Type B pancreatic cell (in vitro differentiated cells): ENCODE data around the gene MRPL23. TPM values are rescaled to one million over a fixed set of nuclear protein-coding genes. Genes with fewer than 3 reads are reported as not detected.

Experiments used
- DNase-seq: peaks from one replicate; pipeline ENCODE4 v3.0.0; 2021; ENCODE audit warnings: mixed read lengths; ENCODE audit not compliant: unreplicated experiment; ENCODE audit errors: extremely low spot score
- H3K27ac Mint-ChIP-seq: 2 replicates; pipeline ENCODE4 v1.8.0; 2021; ENCODE audit warnings: mild to moderate bottlenecking, mixed read lengths
- H3K27me3 Mint-ChIP-seq: 2 replicates; pipeline ENCODE4 v1.8.0; 2021; ENCODE audit warnings: mixed read lengths
- H3K36me3 Mint-ChIP-seq: 2 replicates; pipeline ENCODE4 v1.8.0; 2021; ENCODE audit warnings: mixed read lengths
- H3K4me1 Mint-ChIP-seq: one replicate; pipeline ENCODE4 v1.8.0; 2021; ENCODE audit warnings: mixed read lengths; ENCODE audit not compliant: unreplicated experiment
- H3K4me3 Mint-ChIP-seq: 2 replicates; pipeline ENCODE4 v1.8.0; 2021; ENCODE audit warnings: mild to moderate bottlenecking, mixed read lengths
- H3K9me3 Mint-ChIP-seq: 2 replicates; pipeline ENCODE4 v1.8.0; 2021; ENCODE audit warnings: mixed read lengths
- total RNA-seq: library from RNA; stranded (reverse); gene quantifications from 2 replicates; pipeline ENCODE4 v1.2.1, GENCODE V29; 2021; ENCODE audit warnings: low replicate concordance
- TF ChIP-seq, protein P1 (sequence below): fragments of 200-600 bp; sonication (generic); conservative IDR thresholded peaks from 2 replicates; pipeline ENCODE4 v1.5.0; 2021; ENCODE audit warnings: antibody characterized with exemption, mild to moderate bottlenecking

MRPL23 gene
- total RNA-seq, 1 donor from 2014 or later, result 46.1 TPM

DNA sequence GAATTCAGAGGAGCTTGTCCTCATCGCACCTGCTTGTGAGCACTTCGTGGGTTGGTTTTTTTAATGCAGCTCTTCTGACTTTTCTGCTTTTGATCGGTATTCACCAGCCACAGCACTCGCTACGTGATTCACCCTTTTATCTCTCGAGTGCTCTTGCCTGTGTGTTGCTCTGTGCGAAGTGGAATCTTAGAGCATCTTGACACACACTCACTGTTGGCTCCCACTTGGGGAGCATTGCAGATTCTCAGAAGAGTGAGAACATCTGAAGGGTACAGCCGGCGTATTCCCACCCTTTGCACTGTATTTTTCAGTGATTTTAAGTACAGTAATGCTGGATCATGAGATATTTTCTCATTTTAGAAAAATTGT lies 16.7 kb upstream of the MRPL23 start:
- H3K4me3 Mint-ChIP-seq, result no peak overlapping the region
- no peaks in the 10 kb centered on the region for H3K27me3 Mint-ChIP-seq
- H3K9me3 Mint-ChIP-seq, result no peaks in the 10 kb centered on the region
- no peak for DNase-seq
- peaks cover 22% of the 10 kb centered on the region for H3K4me1 Mint-ChIP-seq
- TF ChIP-seq, protein P1, sequence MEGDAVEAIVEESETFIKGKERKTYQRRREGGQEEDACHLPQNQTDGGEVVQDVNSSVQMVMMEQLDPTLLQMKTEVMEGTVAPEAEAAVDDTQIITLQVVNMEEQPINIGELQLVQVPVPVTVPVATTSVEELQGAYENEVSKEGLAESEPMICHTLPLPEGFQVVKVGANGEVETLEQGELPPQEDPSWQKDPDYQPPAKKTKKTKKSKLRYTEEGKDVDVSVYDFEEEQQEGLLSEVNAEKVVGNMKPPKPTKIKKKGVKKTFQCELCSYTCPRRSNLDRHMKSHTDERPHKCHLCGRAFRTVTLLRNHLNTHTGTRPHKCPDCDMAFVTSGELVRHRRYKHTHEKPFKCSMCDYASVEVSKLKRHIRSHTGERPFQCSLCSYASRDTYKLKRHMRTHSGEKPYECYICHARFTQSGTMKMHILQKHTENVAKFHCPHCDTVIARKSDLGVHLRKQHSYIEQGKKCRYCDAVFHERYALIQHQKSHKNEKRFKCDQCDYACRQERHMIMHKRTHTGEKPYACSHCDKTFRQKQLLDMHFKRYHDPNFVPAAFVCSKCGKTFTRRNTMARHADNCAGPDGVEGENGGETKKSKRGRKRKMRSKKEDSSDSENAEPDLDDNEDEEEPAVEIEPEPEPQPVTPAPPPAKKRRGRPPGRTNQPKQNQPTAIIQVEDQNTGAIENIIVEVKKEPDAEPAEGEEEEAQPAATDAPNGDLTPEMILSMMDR, result no peak
- peak overlapping the region; percentile 33 for H3K27ac Mint-ChIP-seq
- H3K36me3 Mint-ChIP-seq, result peaks cover 4% of the 10 kb centered on the region

DNA sequence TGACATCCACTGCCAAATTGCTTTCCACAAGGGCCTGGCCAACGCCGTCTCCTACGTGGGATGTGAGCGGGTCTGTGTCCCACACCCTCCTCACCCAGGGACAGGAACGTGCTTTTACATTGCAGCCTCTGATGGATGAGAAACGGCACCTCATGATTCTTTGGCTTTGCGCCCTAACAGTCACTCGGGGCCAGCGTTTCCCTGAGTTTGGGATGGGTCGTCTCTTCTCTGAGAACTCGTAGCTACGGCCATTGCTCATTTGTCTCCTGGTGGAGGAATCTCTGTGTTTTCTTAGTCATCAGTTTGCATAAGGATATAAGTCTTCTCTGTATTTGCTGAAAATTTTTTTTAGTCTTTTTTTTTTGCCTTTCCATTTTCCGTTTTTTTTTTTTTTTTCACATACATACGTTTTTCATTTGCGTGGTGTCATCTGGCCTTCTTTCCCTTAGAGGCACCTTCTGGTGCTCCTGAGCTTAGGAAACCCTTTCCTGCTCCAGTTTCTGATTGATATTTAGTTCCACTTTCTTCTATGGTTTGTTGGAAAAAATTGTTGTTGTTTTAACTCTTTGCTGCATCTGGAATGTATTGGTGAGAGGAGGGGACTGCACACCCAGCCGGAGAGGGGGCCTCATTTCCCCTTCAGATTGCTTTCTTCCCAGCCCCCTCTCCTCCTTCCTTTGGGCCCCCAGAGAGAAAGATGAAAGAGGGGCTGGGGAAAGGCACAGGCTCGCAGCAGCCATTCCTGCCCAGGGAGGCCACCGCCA lies 15.6 kb upstream of the MRPL23 start:
- TF ChIP-seq, protein P1, result peak; percentile 12
- H3K27ac Mint-ChIP-seq, result peak overlapping the region; percentile 80
- H3K9me3 Mint-ChIP-seq, result no peaks in the 10 kb centered on the region
- peak overlapping the region; percentile 70 for H3K4me3 Mint-ChIP-seq
- peaks cover 19% of the 10 kb centered on the region for H3K4me1 Mint-ChIP-seq
- DNase-seq, result peak; percentile 67
- peaks cover 4% of the 10 kb centered on the region for H3K36me3 Mint-ChIP-seq
- H3K27me3 Mint-ChIP-seq, result no peaks in the 10 kb centered on the region

DNA sequence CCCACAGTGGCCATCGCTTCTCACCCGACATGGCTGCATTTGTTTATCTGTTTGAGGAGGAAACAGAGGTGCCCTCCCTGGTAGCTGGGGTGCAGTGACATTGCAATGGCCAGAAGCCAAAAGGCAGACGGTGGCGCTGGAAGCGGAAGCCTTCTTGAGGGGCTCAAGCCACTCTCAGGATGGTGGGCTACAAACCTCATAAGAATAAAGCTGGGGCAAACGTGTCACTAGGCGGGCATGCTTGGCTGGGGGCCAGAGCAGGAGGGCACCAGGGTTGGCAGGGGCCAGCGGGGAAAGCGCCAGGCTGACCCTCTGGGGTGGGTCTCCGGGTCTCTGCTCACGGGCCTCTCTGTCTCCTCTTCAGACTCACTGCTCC lies 15.0 kb upstream of the MRPL23 start:
- Mint-ChIP-seq H3K4me1 (peaks cover 16% of the 10 kb centered on the region), H3K36me3 (peaks cover 4% of the 10 kb centered on the region), H3K9me3 (no peaks in the 10 kb centered on the region), H3K27me3 (no peaks in the 10 kb centered on the region), H3K27ac (peak overlapping the region; percentile 80), H3K4me3 (peak overlapping the region; percentile 70)
- peak; percentile 68 for DNase-seq
- TF ChIP-seq, protein P1, result no peak

DNA sequence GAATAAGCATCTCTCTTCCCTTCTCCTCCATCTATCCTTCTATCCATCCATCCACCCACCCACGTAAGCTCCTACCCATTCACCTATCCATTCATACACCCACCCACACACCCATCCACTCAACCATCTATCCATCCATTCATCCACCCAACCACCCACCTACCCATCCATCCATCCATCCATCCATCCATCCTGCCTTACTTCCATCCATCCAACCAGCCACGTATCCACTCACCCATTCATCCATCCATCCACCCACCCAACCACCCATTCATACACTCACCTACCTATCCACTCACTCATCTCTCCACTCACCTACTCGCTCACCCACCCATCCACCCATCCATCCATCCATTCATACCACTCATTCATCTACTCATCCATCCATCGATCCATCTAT lies 14.5 kb upstream of the MRPL23 start:
- no peak overlapping the region for H3K4me3 Mint-ChIP-seq

DNA sequence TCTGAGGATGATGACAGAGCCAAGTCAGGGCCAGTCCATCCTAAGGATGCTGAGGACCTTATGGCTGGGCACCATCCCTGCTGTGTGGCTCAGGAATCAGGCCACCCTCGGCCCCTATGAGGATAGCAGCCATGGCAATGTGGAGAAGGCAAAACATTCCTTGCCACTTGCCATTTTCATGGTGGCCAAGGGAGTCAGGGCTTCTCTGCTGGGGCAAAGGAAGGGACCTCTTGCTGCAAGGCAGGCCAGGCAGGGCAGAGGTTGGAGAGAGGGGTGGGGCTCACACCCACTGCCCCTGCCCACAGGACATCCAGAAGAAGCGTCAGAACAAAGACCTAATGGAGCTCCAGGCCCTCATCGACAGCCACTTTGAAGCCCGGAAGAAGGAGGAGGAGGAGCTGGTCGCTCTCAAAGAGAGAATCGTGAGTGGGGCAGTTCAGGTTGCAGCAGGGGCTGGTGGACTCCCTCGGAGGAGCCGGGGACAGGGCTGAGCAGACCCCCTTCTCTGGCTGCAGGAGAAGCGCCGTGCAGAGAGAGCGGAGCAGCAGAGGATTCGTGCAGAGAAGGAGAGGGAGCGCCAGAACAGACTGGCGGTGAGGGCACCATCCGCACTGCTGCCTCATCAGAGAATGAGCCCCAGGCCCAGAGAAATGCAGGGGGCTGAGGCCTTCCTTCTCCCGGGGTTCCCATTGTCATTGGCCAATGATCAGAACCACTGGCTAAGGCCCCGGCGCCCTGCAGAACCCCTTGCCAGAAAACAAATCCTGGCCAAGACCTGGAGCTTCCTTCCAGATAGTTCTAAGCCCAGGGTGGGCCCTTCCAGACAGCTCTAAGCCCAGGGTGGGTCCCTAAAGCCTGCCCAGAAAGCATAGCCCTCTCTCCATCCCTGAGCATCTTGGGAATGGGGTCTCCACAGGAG lies 13.5 kb upstream of the MRPL23 start:
- Mint-ChIP-seq H3K36me3 (peaks cover 4% of the 10 kb centered on the region), H3K27me3 (no peaks in the 10 kb centered on the region), H3K4me3 (no peak overlapping the region), H3K4me1 (peaks cover 16% of the 10 kb centered on the region), H3K9me3 (no peaks in the 10 kb centered on the region), H3K27ac (peak overlapping the region; percentile 24)
- DNase-seq, result peak; percentile 64
- TF ChIP-seq, protein P1, result no peak

More for the DNA sequence above, 14.5 kb upstream of the MRPL23 start:
- peak; percentile 39 for DNase-seq
- TF ChIP-seq, protein P1, result no peak
- Mint-ChIP-seq H3K9me3 (no peaks in the 10 kb centered on the region), H3K27ac (no peak overlapping the region), H3K27me3 (no peaks in the 10 kb centered on the region), H3K36me3 (peaks cover 4% of the 10 kb centered on the region), H3K4me1 (peaks cover 16% of the 10 kb centered on the region)
